NCI-H226 (cell line): ENCODE results near the gene CARD8.
A peak's percentile ranks its signal among the peaks of the same experiment; 100 is the strongest.
"Not testable (repeated sequence)": the region's sequence is repeated elsewhere in the genome, so short reads cannot be mapped to it uniquely, and the experiment has no call there.

Experiments used
- DNase-seq: peaks from one replicate; pipeline ENCODE4 v3.0.0-alpha.2; 2015

CARD8 gene

DNA sequence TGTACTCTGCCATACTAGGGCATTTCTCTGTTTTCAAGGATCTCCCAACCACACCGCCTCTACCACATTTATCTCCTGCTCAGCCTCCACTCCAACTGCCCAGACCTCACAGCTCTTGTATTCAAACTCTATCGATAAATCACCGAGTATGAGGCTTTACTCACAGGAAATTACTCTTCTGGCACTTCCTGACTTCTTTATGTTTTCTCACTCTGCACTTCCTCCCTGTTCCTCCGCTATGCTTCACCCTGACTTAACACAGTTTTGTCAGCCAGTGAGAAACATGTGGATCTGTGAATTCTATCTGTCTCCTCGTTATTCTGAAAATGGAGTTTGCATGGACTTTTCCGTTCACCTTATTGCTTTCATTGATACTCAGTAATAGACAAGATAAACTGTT lies 2.6 kb upstream of the CARD8 start:
- DNase-seq, result no peak

DNA sequence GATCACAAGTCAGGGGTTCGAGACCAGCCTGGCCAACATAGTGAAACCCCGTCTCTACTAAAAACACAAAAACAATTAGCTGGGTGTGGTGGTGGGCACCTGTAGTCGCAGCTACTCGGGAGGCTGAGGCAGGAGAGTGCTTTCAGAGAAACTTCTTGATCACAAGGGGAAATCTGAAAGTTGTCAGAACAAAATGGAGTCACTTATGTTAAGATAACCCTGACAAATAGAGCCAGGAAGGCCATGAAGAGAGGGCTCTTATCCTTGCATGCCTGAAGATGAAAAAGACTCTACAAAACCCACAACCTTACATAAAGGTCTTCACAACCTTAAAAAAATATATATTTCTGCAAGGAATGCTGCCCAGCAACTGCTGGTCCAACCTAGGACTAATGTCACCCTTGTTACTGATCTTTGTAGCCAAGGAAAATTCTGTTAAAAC lies 1.2 kb downstream of the CARD8 start:
- no peak for DNase-seq

DNA sequence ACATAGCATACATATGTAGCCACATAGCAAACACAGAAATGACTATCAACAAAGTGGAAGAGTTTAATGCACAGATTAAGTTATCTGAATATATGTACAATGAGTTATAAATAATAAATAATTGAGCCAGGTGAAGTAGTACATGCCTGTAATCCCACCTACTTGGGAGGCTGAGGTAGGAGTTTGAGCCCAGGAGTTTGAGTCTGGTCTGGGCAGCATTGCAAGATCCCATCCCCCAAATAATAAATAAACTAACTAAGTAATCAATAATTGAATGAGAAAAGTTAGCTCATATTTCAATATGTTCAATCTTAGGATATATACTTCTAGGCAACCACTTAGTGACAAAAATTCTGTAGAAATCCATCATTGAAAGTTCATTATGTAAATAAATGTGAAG lies 1.7 kb downstream of the CARD8 start:
- no peak for DNase-seq

- DNase-seq, result no peak
Observed at GRCh38 chr19:48252609-48253008, 3.1 kb downstream of the CARD8 start.

GRCh38 chr19:48250290-48251025 lies 5.3 kb downstream of the CARD8 start:
- DNase-seq, result no peak

DNA sequence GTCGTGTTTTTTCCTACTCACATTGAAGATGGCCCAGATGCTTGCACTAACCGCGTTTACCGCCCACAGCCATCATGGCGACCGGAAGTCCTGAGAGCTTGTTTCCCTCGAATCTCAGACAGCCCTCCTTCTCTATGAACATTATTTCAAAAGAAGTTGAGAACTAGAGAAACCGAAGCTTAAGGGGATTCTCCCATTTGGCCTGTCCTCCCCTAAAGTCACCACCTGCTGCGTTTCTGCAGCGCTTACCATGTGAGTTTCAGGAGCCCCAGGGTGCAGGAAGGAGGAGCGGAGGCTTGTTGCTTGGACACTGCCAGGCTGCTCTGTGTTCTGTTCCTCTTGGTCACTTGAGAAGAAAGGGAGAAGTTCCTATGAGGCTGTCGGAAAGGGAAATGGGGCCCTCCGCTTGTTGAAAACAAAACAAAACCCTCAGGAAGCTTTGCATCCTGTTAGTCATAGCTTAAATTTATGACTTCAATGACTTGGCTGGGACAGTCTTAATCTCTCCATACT lies 6.2 kb downstream of the CARD8 start:
- no peak for DNase-seq

DNA sequence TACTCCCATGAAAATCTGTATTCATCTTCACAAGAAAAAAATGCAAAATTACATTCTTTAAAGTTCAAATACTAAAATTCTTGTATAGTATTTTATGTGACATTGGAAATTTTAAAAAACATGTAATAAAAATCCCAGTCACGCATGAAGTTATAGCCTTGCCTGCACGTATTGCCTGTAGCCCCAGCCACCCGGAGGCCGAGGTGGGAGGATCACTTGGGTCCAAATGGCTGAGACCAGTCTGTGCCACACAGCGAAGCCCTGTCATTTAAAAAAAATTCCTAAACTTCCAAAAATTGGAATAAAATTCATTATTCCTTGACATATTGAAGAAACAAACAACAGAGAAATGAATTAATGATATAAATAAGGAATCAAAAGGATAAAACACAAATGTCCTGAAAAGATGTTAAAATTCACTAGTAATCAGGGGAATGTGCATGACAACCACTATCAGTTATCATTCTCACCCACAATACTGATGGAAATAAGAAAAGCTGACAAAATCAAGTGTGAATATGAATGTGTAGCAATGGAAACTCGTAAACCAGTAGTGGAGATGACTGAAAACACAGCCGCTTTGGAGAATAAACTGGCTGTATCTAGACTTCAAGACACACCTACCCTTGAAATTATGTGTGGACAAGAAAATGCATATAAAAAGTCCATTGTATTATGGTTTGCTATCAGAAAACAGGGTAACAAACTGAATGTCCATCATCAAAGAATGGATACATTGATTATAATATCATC lies 7.5 kb downstream of the CARD8 start:
- DNase-seq, result no peak

GRCh38 chr19:48247212-48247611 lies 8.5 kb downstream of the CARD8 start:
- DNase-seq, result no peak

DNA sequence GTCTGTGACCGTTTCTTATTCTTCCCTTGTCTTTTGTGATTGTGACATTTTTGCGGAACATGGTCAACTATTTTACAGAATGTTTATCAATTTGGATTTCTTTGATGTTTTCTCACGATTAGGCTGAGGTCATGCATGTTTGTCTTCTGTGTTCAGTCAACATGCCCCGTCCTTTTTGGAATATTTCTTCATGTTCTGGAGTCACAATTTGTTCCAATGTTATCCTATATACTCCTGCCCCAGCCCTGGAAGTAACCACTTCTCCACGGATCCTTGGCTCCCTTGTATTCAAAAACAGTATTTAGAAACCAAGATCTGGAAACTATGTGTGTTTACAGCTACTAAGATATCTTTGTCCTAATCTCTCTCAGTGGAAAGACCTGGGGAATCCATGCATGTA lies 9.6 kb downstream of the CARD8 start:
- no peak for DNase-seq

GRCh38 chr19:48244281-48244680 lies 11.4 kb downstream of the CARD8 start:
- DNase-seq, result peak; percentile 39

DNA sequence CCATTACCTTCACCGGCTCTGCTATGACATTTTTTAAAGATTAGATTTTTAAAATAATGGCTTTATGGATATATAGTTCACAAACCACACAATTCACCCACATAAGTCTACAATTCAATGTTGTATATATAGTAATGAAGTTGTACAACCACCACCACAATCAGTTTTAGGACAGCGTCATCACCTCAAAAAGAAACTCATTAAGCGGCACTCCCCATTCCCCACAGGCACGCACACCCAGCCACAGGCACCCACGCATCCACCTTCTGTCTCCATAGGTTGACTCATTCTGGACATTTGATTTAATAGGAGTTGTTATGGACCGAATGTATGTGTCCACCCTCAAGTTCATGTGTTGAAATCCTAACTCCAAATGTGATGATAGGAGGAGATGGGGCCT lies 13.9 kb downstream of the CARD8 start:
- DNase-seq, result not testable (repeated sequence)

DNA sequence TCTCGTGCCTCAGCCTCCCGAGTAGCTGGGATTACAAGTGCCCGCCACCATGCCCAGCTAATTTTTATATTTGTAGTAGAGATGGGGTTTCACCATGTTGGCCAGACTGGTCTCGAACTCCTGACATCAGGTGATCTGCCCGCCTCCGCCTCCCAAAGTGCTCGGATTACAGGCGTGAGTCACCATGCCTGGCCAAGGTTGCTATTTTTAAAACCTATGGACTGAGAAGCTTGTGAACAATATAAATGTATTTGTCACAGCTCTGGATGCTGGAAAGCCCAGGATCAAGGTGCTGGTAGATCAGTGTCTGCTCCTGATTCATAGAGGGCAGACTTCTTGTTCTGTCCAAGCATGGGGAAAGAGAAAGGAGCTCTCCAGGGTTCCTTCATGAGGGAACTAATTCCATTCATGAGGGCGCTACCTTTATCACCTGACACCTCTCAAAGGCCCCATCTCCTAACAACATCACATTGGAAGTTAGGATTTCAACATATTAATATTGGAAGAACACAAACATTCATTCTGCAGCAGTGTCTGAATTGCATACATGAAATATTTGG lies 16.1 kb downstream of the CARD8 start:
- DNase-seq, result no peak

DNA sequence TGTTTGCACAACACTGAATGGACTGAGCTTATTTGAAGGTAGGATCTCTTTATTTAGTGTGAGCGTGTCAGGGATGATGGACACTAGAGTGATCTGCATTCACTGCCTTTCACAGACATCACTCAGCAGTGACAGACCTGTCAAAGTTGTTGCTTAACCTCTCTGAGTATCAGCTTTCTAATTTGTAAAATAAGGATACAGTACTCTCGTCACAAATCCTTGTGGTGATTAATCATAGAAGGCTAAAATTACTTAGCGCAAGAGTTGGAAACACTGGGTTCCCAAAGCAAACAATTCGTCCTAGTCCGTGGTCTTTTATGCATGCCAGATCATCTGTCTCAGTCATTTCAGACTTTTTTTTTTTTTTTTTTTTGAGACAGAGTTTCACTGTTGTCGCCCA lies 16.6 kb downstream of the CARD8 start:
- DNase-seq, result no peak

GRCh38 chr19:48237057-48237456 lies 18.7 kb downstream of the CARD8 start:
- DNase-seq, result no peak

GRCh38 chr19:48230555-48231129 lies 25.1 kb downstream of the CARD8 start:
- no peak for DNase-seq

- no peak for DNase-seq
Observed at GRCh38 chr19:48221628-48222027, 34.1 kb downstream of the CARD8 start.

GRCh38 chr19:48220784-48221183 lies 34.9 kb downstream of the CARD8 start:
- DNase-seq, result not testable (repeated sequence)

DNA sequence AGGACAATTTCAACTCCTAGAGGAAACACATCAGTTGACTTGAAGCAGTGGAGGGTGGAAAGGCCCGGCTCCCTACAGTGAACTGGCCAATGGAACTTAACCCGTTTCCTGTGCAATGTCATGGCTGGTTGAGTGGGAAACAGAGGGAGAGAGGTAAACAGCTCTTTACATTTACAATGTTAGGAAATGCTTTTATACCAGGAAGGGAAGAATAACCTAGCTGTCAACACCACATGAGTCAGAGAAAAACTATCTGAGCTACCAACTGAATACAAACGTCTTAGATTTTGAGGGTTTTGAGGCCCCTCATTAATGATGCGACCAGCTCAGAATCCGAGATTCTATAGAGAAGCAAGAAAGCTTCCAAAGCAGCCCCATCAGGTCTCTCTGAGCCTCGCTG lies 36.7 kb downstream of the CARD8 start:
- DNase-seq, result peak; percentile 41

DNA sequence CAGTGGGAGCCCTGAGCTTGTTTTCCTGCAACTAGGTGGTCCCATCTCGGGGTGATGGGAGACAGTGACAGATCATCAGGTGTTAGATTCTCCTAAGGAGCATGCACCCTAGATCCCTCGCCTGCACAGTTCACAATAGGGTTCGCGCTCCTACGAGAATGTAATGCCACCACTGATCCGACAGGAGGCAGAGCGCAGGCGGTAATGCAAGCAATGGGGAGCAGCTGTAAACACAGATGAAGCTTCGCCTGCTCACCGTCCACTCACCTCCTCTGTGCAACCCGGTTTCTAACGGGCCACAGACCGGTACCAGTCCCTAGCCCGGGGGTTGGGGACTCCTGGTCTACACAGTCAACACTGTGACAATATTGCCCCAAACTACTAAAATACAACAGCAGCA lies 38.8 kb downstream of the CARD8 start:
- DNase-seq, result no peak

DNA sequence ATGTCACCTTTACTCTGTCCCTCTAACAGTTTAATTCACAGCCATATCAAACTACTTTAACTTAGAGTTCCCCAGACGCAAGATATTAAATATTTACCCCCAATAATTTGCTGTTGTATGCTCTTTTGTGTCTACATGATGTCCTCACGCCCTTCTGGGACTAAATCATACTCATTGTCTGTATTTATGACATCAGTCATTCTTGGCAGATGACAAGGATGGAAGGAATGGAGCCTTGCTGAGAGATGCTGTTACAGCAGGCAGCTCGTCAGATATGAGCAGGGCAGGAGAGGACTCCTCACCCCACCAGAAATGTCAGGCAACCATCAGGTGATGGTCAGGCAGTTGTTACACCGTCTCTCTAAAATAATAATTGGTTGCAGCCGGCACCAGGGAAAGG lies 41.8 kb downstream of the CARD8 start:
- no peak for DNase-seq

GRCh38 chr19:48210005-48210404 lies 45.7 kb downstream of the CARD8 start:
- no peak for DNase-seq

DNA sequence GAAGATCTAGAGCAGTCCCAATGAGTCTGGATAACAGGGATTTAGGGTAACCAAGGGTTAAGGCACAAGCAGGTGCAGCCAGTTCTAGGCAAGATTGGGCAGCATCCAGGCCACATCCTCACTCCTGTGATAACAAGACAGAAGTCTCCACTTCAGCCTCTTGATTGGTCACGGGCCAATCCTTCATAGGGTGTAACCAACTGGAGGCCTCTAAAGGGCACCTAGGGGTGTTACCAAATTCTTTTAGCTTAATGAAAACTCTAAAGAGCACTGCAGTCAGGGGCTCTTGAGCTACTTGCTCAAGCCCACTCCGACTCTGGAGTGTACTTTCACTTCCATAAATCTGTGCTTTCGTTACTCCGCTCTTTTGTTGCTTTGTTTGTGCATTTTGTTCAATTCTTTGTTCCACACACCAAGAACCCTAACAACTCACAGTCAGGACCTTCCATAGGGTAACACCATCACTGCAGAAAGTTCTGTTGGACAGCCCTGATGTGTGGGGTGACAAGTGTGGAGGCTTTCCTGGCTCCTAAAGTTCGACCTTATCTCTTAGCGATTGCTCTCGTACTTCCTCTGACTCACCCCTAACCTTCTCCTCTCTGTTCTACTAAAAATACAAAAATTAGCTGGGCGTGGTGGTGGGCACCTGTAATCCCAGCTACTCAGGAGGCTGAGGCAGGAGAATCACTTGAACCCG lies 49.2 kb downstream of the CARD8 start:
- DNase-seq, result peak; percentile 58
